Lower leg skin (tissue), 4 donors: ENCODE measurements around the gene BTG1. TPM values are rescaled to one million over a fixed set of nuclear protein-coding genes. Genes with fewer than 3 reads are reported as not detected.

ENCODE experiments used
- DNase-seq, 2 donors: peaks; one replicate each; pipeline ENCODE4 v3.0.0-alpha.2; 2019; ENCODE audit warnings: low spot score in 2 of 2
- H3K4me3 ChIP-seq: fragments of 200-600 bp; sonication (generic); 2 replicates; pipeline ENCODE4 v1.5.1; 2017; ENCODE audit warnings: mild to moderate bottlenecking, low read depth; ENCODE audit not compliant: poor library complexity, severe bottlenecking
- POLR2A ChIP-seq, 2 donors: fragments of 450-650 bp; IDR thresholded peaks; one replicate each; pipeline ENCODE4 v1.6.1; 2016 to 2017; ENCODE audit warnings: antibody characterized with exemption in 2 of 2, mild to moderate bottlenecking in 1 of 2, moderate library complexity in 1 of 2
- WGBS, 2 donors: methylation state at CpG; one replicate each; pipeline ENCODE4 v1.1.5; 2018; 5-methylcytosine and 5-hydroxymethylcytosine counted together
- intact Hi-C: fragments of 100-400 bp; cut with DNase I; formaldehyde crosslinking; loops from one replicate; pipeline ENCODE4 v1.15.0; 2023; ENCODE audit warnings: low total_unique reads
- total RNA-seq, 4 donors: library from RNA; depleted of rRNA; stranded (reverse); fragments of >200 nt; gene quantifications; one replicate each; pipeline ENCODE4 v1.1.0, GENCODE V29; 2016
- TF ChIP-seq, protein P1 (sequence below), 3 donors: fragments of 450-650 bp; IDR thresholded peaks; one replicate each; pipeline ENCODE4 v1.5.1; 2016; ENCODE audit warnings: antibody characterized with exemption in 3 of 3, mild to moderate bottlenecking in 3 of 3, moderate library complexity in 2 of 3

BTG1 gene
- total RNA-seq, 4 donors from 2014 or later = 113 to 250 (median 182) TPM

DNA sequence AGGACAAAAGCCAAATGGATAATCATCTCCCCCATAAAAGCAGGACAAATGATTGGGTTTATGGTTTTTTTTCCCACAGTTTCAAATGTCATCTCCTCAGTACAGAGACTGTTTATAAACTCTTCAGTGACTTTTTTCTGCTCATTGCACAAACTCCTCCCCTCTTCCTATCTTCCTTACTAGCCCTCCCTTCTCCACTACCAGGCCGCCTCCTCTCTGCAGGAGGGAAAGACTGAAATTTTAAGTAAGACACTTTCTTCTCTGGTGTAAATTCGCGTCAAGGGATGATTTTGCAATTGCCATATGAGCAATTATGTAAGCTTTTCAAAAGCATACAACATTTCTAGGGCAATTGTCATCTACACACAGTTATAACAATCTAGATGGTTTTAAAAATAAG, 37.0 kb downstream of the BTG1 start:
- DNase-seq = no peak
- TF ChIP-seq, protein P1, sequence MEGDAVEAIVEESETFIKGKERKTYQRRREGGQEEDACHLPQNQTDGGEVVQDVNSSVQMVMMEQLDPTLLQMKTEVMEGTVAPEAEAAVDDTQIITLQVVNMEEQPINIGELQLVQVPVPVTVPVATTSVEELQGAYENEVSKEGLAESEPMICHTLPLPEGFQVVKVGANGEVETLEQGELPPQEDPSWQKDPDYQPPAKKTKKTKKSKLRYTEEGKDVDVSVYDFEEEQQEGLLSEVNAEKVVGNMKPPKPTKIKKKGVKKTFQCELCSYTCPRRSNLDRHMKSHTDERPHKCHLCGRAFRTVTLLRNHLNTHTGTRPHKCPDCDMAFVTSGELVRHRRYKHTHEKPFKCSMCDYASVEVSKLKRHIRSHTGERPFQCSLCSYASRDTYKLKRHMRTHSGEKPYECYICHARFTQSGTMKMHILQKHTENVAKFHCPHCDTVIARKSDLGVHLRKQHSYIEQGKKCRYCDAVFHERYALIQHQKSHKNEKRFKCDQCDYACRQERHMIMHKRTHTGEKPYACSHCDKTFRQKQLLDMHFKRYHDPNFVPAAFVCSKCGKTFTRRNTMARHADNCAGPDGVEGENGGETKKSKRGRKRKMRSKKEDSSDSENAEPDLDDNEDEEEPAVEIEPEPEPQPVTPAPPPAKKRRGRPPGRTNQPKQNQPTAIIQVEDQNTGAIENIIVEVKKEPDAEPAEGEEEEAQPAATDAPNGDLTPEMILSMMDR (IDR thresholded peaks at IDR 0.05) = no peak
- no peak for TF ChIP-seq POLR2A (IDR thresholded peaks at IDR 0.05)
- WGBS, 2 donors = 52 to 63% methylated on average over 3 of the region's 3 CpGs

DNA sequence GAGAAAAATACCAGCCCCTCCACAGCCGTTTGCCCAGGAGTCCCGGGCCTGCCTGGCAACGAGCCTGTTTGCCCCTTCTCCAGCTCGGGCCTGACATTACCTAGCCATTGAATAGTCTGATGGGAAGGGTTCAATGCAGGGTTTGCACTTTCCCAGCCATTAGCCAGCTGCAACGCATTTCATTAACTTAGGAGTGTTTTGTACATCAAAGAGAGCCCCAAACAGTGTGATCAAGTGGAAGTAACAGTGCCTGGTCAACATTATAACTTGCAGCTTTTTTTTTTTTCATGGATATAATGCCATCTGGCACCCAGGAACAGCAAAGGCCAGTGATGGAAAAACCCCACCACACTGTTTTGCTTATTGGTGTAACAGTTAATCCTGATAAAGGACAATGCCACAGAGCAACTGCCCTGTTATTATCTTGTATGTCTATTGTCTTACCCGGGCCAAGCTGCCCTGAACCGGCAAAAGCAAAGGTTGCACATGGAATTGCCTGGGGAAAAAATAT, 38.0 kb downstream of the BTG1 start:
- TF ChIP-seq POLR2A (IDR thresholded peaks at IDR 0.05) = no peak
- TF ChIP-seq, protein P1 (IDR thresholded peaks at IDR 0.05) = no peak
- H3K4me3 ChIP-seq = no peak overlapping the region
- WGBS, 2 donors = 40 to 48% methylated on average over 7 of the region's 7 CpGs
- intact Hi-C loops = no loop called here
- DNase-seq = no peak

More for the DNA sequence above, 37.0 kb downstream of the BTG1 start:
- intact Hi-C loops = no loop called here
- H3K4me3 ChIP-seq = no peak overlapping the region

DNA sequence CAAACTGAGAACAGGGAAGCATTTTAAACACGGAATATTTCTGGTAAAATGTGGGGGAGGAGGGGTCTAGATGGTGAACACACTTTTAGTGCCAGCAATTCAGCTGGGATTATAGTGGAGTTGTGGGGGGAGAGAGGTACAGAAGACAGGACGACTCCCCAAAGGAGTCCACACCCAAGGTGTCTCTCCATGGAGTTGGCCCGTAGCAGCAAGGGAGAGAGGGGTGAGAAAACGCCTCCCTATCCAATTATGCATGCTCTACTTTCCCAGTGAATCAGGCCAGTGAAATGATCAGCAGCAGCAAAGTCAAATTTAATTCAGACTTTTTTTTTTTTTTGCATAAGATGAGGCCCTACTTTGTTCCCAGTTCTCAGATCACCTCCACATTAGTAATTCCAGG, 38.6 kb downstream of the BTG1 start:
- intact Hi-C loops = no loop called here
- TF ChIP-seq, protein P1 (IDR thresholded peaks at IDR 0.05) = no peak
- TF ChIP-seq POLR2A (IDR thresholded peaks at IDR 0.05) = no peak
- H3K4me3 ChIP-seq = no peak overlapping the region
- DNase-seq = no peak
- WGBS, 2 donors = 53 to 64% methylated on average over 4 of the region's 4 CpGs

DNA sequence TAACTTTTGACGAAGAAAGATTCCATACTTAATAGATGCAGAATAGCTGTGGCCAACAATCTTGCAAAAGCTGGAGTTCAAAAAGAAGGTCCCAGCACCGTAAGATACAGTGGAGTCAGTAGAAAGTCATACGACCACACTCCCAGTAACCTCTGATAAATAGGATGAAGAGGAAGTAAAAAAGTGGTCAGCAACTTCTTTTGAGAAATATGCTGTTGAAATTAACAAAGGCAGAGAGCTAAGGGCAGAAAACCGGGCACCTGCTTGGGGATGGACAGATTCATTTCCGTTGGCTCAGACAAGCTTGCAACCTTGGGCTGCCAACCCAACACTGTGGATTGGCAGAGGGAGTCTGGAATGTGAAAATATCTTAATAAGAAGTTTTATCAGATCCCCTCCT, 40.0 kb downstream of the BTG1 start:
- intact Hi-C loops = no loop called here
- WGBS, 2 donors = 77 to 80% methylated on average over 5 of the region's 5 CpGs
- no peak overlapping the region for H3K4me3 ChIP-seq
- no peak for DNase-seq
- TF ChIP-seq, protein P1 (IDR thresholded peaks at IDR 0.05) = no peak
- TF ChIP-seq POLR2A (IDR thresholded peaks at IDR 0.05) = no peak

DNA sequence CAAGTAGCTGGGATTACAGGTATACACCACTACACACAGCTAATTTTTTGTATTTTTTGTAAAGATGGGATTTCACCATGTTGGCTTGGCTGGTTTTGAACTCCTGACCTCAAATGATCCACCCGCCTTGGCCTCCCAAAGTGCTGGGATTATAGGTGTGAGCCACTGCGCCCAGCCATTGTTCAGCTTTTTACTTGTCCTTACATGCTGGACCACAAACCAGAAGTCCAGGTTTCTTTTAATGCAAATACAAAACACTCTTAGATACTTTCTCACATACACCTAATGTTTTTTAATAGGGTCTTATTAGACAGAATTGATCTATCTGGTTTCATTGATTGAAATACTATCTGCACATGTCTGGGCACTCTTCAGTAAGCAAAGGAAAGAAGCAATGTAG, 40.5 kb downstream of the BTG1 start:
- 70 to 86% methylated on average over 2 of the region's 2 CpGs for WGBS, 2 donors
- no peak overlapping the region for H3K4me3 ChIP-seq
- TF ChIP-seq, protein P1 (IDR thresholded peaks at IDR 0.05) = no peak
- no peak for DNase-seq
- intact Hi-C loops = no loop called here

DNA sequence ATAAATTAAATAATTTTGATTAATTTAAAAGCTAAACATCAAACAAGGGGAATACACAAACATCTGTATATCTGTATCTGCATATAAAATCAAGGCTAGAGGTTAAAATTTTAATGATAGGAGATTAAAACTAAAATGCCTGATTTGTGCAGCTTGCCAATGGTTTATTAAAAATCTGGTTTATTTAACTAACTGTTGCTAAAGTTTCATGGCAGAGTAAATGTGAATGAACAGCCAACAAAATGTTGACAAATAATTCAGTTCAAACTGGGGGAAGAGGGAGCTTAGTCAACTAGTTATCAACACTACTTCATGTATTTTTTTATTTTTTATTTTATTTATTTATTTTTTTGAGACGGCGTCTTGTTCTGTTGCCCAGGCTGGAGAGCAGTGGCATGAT, 43.0 kb downstream of the BTG1 start:
- no peak overlapping the region for H3K4me3 ChIP-seq
- intact Hi-C loops = no loop called here
- no peak for TF ChIP-seq POLR2A (IDR thresholded peaks at IDR 0.05)
- TF ChIP-seq, protein P1 (IDR thresholded peaks at IDR 0.05) = no peak
- no peak for DNase-seq
- 93 to 98% methylated on average over 2 of the region's 2 CpGs for WGBS, 2 donors
